Activated T-cell treated with anti-CD3 and anti-CD28 coated beads, Interleukin-2, amount 50 U/mL, for 4 hours (primary cell): ENCODE results near the gene FKBP8. TPM values are rescaled to one million over a fixed set of nuclear protein-coding genes. Genes with fewer than 3 reads are reported as not detected.
A peak's percentile ranks its signal among the peaks of the same experiment; 100 is the strongest.

ENCODE experiments used
- ATAC-seq, 2 donors: fragments of 200-7000 bp; cut with Tn5 transposase; one replicate each; pipeline ENCODE4 v1.10.0; 2021
- DNase-seq: peaks from one replicate; pipeline ENCODE4 v3.0.0-alpha.2; 2020
- H3K27me3 Mint-ChIP-seq: one replicate; pipeline ENCODE4 v1.8.0; 2021; ENCODE audit warnings: low read depth, mixed read lengths
- H3K36me3 Mint-ChIP-seq: one replicate; pipeline ENCODE4 v1.8.0; 2022; ENCODE audit warnings: mixed read lengths; ENCODE audit not compliant: insufficient read depth
- H3K4me1 Mint-ChIP-seq: one replicate; pipeline ENCODE4 v1.8.0; 2021; ENCODE audit warnings: low read depth, mixed read lengths
- H3K4me3 Mint-ChIP-seq: one replicate; pipeline ENCODE4 v1.8.0; 2021; ENCODE audit warnings: mild to moderate bottlenecking, moderate library complexity, mixed read lengths
- H3K9me3 Mint-ChIP-seq: one replicate; pipeline ENCODE4 v1.8.0; 2021; ENCODE audit warnings: mixed read lengths
- total RNA-seq, 3 donors: library from RNA; stranded (reverse); gene quantifications; one replicate each; pipeline ENCODE4 v1.2.1, GENCODE V29; 2021

Gene FKBP8
- total RNA-seq, 3 donors from 2014 or later = 155 to 163 (median 155) TPM

- DNase-seq = no peak
- ATAC-seq = peak; percentile 10
- Mint-ChIP-seq H3K27me3 (no peaks in the 10 kb centered on the region), H3K4me3 (peak within 1 kb of the TSS; percentile 91), H3K4me1 (peaks cover 14% of the 10 kb centered on the region), H3K9me3 (no peaks in the 10 kb centered on the region), H3K36me3 (no peaks in the 10 kb centered on the region)
Observed at GRCh38 chr19:18521692-18522123, 21.7 kb downstream of the FKBP8 start, which contains the start of gene ELL. Gene ELL, minus strand, starts transcription at chr19:18522070. Its CDS starts 15 bp downstream, at chr19:18522055.

- Mint-ChIP-seq H3K9me3 (no peaks in the 10 kb centered on the region), H3K4me3 (peak overlapping the region; percentile 91), H3K27me3 (no peaks in the 10 kb centered on the region), H3K36me3 (no peaks in the 10 kb centered on the region), H3K4me1 (peaks cover 20% of the 10 kb centered on the region)
- DNase-seq = no peak
- no peak for ATAC-seq
Observed at GRCh38 chr19:18520848-18521691, 22.3 kb downstream of the FKBP8 start.

GRCh38 chr19:18519962-18520847 is 23.2 kb downstream of the FKBP8 start:
- H3K27me3 Mint-ChIP-seq = no peaks in the 10 kb centered on the region
- ATAC-seq = no peak
- no peaks in the 10 kb centered on the region for H3K36me3 Mint-ChIP-seq
- H3K4me1 Mint-ChIP-seq = peaks cover 27% of the 10 kb centered on the region
- no peaks in the 10 kb centered on the region for H3K9me3 Mint-ChIP-seq
- peak; percentile 55 for DNase-seq
- H3K4me3 Mint-ChIP-seq = peak overlapping the region; percentile 91

- H3K9me3 Mint-ChIP-seq = no peaks in the 10 kb centered on the region
- no peak for ATAC-seq
- DNase-seq = no peak
- H3K36me3 Mint-ChIP-seq = no peaks in the 10 kb centered on the region
- H3K4me3 Mint-ChIP-seq = no peak overlapping the region
- no peaks in the 10 kb centered on the region for H3K27me3 Mint-ChIP-seq
- peaks cover 38% of the 10 kb centered on the region for H3K4me1 Mint-ChIP-seq
Observed at GRCh38 chr19:18518639-18519038, 24.7 kb downstream of the FKBP8 start.

GRCh38 chr19:18517606-18518005 is 25.8 kb downstream of the FKBP8 start:
- DNase-seq = no peak
- Mint-ChIP-seq H3K4me1 (peaks cover 44% of the 10 kb centered on the region), H3K9me3 (no peaks in the 10 kb centered on the region), H3K4me3 (no peak overlapping the region), H3K27me3 (no peaks in the 10 kb centered on the region), H3K36me3 (peaks cover 3% of the 10 kb centered on the region)
- ATAC-seq = no peak

GRCh38 chr19:18515959-18516358 is 27.4 kb downstream of the FKBP8 start:
- ATAC-seq (no peak), DNase-seq (no peak)
- Mint-ChIP-seq H3K9me3 (no peaks in the 10 kb centered on the region), H3K27me3 (no peaks in the 10 kb centered on the region), H3K4me3 (no peak overlapping the region), H3K36me3 (peaks cover 3% of the 10 kb centered on the region), H3K4me1 (peaks cover 51% of the 10 kb centered on the region)

GRCh38 chr19:18514800-18515682 is 28.3 kb downstream of the FKBP8 start:
- Mint-ChIP-seq H3K4me3 (no peak overlapping the region), H3K36me3 (peaks cover 3% of the 10 kb centered on the region), H3K27me3 (no peaks in the 10 kb centered on the region), H3K4me1 (peaks cover 56% of the 10 kb centered on the region), H3K9me3 (no peaks in the 10 kb centered on the region)
- DNase-seq = no peak
- ATAC-seq = peak; percentile 19 to 49

- Mint-ChIP-seq H3K4me1 (peaks cover 57% of the 10 kb centered on the region), H3K4me3 (no peak overlapping the region), H3K9me3 (no peaks in the 10 kb centered on the region), H3K36me3 (peaks cover 3% of the 10 kb centered on the region), H3K27me3 (no peaks in the 10 kb centered on the region)
- ATAC-seq (no peak), DNase-seq (no peak)
Observed at GRCh38 chr19:18513868-18514267, 29.5 kb downstream of the FKBP8 start.

GRCh38 chr19:18510216-18510615 is 33.2 kb downstream of the FKBP8 start:
- Mint-ChIP-seq H3K4me3 (no peak overlapping the region), H3K9me3 (no peaks in the 10 kb centered on the region), H3K27me3 (no peaks in the 10 kb centered on the region), H3K36me3 (peaks cover 3% of the 10 kb centered on the region), H3K4me1 (peaks cover 71% of the 10 kb centered on the region)
- ATAC-seq (no peak), DNase-seq (no peak)

- no peaks in the 10 kb centered on the region for H3K27me3 Mint-ChIP-seq
- H3K4me1 Mint-ChIP-seq = peaks cover 75% of the 10 kb centered on the region
- no peak overlapping the region for H3K4me3 Mint-ChIP-seq
- H3K36me3 Mint-ChIP-seq = peaks cover 3% of the 10 kb centered on the region
- ATAC-seq (no peak), DNase-seq (no peak)
- H3K9me3 Mint-ChIP-seq = no peaks in the 10 kb centered on the region
Observed at GRCh38 chr19:18508585-18508984, 34.8 kb downstream of the FKBP8 start.

- ATAC-seq = no peak
- Mint-ChIP-seq H3K4me1 (peaks cover 76% of the 10 kb centered on the region), H3K27me3 (no peaks in the 10 kb centered on the region), H3K9me3 (no peaks in the 10 kb centered on the region), H3K36me3 (no peaks in the 10 kb centered on the region), H3K4me3 (peak overlapping the region; percentile 37)
- DNase-seq = no peak
Observed at GRCh38 chr19:18507727-18508440, 35.5 kb downstream of the FKBP8 start.

- peak; percentile 19 to 22 for ATAC-seq
- Mint-ChIP-seq H3K36me3 (no peaks in the 10 kb centered on the region), H3K4me1 (peaks cover 80% of the 10 kb centered on the region), H3K4me3 (peak overlapping the region; percentile 37), H3K27me3 (no peaks in the 10 kb centered on the region), H3K9me3 (no peaks in the 10 kb centered on the region)
- no peak for DNase-seq
Observed at GRCh38 chr19:18507021-18507726, 36.2 kb downstream of the FKBP8 start.
